Peyer's patch (tissue), 4 donors: ENCODE measurements around the gene TEKTIP1. TPM values are rescaled to one million over a fixed set of nuclear protein-coding genes. Genes with fewer than 3 reads are reported as not detected.

Experiments
- DNase-seq, 3 donors: peaks; one replicate each; pipeline ENCODE4 v3.0.0-alpha.2; 2017 to 2019
- H3K27ac ChIP-seq, 4 donors: fragments of 200-600 bp; sonication (generic); one replicate each; pipeline ENCODE4 v1.5.1; 2016 to 2019
- H3K27me3 ChIP-seq, 2 donors: fragments of 200-600 bp; sonication (generic); one replicate each; pipeline ENCODE4 v1.5.1; 2019
- H3K36me3 ChIP-seq, 3 donors: fragments of 200-600 bp; sonication (generic); one replicate each; pipeline ENCODE4 v1.5.1; 2016 to 2019
- H3K4me1 ChIP-seq, 4 donors: fragments of 200-600 bp; sonication (generic); one replicate each; pipeline ENCODE4 v1.5.1; 2016 to 2019
- H3K4me3 ChIP-seq, 4 donors: fragments of 200-600 bp; sonication (generic); 1 replicate in 3 of 4; 2 replicates in 1 of 4; pipeline ENCODE4 v1.5.1; 2016 to 2019; ENCODE audit warnings: mild to moderate bottlenecking in 1 of 4
- H3K9me3 ChIP-seq, 4 donors: fragments of 200-600 bp; sonication (generic); one replicate each; pipeline ENCODE4 v1.5.1; 2016 to 2019; ENCODE audit warnings: mild to moderate bottlenecking in 1 of 4
- POLR2A ChIP-seq, 2 donors: fragments of 450-650 bp; IDR thresholded peaks; one replicate each; pipeline ENCODE4 v1.5.1; 2017; ENCODE audit warnings: antibody characterized with exemption in 2 of 2, mild to moderate bottlenecking in 2 of 2, moderate library complexity in 2 of 2
- total RNA-seq, 4 donors: library from RNA; depleted of rRNA; stranded (reverse); fragments of >200 nt; gene quantifications; one replicate each; pipeline ENCODE4 v1.1.0, GENCODE V29; 2016
- TF ChIP-seq, protein P1 (sequence below), 6 experiments: fragments of 450-650 bp in 4 of 6; fragments of 200-600 bp in 2 of 6; sonication (generic) in 1 of 6; IDR thresholded peaks; one replicate each; pipeline ENCODE4 v1.5.1; 2017 to 2019; ENCODE audit warnings: antibody characterized with exemption in 6 of 6, mild to moderate bottlenecking in 3 of 6, moderate library complexity in 1 of 6

Gene TEKTIP1
- total RNA-seq, 4 donors from 2014 or later, result 1.8 to 11.1 (median 2.4) TPM; not detected in 1

DNA sequence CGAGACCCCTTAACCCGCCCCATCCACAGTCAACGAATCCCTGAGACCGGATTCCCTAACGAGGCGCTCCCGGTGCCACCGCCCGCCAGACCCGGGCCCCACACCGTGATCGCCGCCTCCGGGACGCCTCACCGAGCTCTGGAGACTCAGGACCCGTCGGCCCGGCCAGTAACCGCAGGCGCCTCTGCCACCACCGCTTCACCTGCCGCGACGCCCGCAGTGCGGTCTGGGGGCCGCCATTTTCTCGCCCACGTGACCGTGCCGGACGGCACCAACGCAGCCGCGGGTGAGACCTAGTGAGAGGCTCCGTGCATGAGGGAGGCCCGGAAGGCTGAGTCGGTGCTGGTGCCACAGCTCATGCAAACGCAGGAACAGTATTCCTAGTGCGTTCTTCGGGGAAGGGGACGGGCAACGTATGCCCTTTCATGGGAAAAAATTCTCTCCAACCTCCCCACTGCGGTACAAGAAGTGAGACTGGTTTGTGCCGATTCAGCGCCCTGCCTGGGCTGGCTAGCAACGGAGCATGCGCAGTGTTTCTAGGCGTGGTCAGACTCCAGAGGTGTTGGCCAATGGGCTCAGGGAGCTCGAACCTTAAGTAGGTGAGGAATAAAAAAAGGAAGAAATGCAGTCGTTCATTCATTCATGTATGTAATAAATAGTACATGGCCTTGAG lies 38.4 kb upstream of the TEKTIP1 start, which contains the start of gene DOHH:
TSS of gene DOHH (minus strand) at position 246 of the 673 bp plus-strand sequence. CDS start 3,860 bp downstream, outside the sequence.
- no peaks in the 10 kb centered on the region for H3K9me3 ChIP-seq
- H3K27ac ChIP-seq, result peak within 1 kb of the TSS; percentile 84 to 91 (median 87)
- peaks cover 0 to 19% (median 6%) of the 10 kb centered on the region in 4 donors for H3K4me1 ChIP-seq
- H3K4me3 ChIP-seq, result peak within 1 kb of the TSS; percentile 76 to 99 (median 92)
- H3K27me3 ChIP-seq, result no peaks in the 10 kb centered on the region
- DNase-seq, result peak; percentile 94 to 98 (median 96)
- H3K36me3 ChIP-seq, result peaks cover 0 to 11% (median 0%) of the 10 kb centered on the region in 3 donors
- TF ChIP-seq, protein P1, sequence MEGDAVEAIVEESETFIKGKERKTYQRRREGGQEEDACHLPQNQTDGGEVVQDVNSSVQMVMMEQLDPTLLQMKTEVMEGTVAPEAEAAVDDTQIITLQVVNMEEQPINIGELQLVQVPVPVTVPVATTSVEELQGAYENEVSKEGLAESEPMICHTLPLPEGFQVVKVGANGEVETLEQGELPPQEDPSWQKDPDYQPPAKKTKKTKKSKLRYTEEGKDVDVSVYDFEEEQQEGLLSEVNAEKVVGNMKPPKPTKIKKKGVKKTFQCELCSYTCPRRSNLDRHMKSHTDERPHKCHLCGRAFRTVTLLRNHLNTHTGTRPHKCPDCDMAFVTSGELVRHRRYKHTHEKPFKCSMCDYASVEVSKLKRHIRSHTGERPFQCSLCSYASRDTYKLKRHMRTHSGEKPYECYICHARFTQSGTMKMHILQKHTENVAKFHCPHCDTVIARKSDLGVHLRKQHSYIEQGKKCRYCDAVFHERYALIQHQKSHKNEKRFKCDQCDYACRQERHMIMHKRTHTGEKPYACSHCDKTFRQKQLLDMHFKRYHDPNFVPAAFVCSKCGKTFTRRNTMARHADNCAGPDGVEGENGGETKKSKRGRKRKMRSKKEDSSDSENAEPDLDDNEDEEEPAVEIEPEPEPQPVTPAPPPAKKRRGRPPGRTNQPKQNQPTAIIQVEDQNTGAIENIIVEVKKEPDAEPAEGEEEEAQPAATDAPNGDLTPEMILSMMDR (IDR thresholded peaks at IDR 0.05), result peak in 1 of 6 experiments; percentile 11
- TF ChIP-seq POLR2A (IDR thresholded peaks at IDR 0.05), result no peak

DNA sequence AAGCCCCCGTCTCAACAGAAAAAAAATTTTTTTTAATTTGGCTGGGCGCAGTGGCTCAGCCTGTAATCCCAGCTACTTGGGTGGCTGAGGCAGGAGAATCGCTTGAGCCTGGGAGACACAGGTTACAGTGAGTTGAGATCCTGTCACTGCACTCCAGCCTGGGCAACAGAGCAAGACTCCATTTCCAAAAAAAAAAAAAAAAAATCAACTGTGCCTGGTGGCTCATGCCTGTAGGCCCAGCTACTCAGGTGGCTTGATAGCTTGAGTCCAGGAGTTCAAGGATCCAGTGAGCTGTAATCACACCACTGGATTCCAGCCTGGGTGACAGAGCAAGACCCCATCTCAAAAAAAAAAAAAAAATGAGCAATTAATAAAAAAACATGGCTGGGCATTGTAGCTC lies 37.2 kb upstream of the TEKTIP1 start:
- Histone ChIP-seq H3K4me3 (no peak overlapping the region), H3K36me3 (no peaks in the 10 kb centered on the region), H3K27me3 (no peaks in the 10 kb centered on the region), H3K9me3 (no peaks in the 10 kb centered on the region), H3K4me1 (peaks cover 0 to 19% (median 6%) of the 10 kb centered on the region in 4 donors), H3K27ac (no peak overlapping the region)
- DNase-seq, result no peak
- TF ChIP-seq, protein P1 (IDR thresholded peaks at IDR 0.05), result no peak
- no peak for TF ChIP-seq POLR2A (IDR thresholded peaks at IDR 0.05)

DNA sequence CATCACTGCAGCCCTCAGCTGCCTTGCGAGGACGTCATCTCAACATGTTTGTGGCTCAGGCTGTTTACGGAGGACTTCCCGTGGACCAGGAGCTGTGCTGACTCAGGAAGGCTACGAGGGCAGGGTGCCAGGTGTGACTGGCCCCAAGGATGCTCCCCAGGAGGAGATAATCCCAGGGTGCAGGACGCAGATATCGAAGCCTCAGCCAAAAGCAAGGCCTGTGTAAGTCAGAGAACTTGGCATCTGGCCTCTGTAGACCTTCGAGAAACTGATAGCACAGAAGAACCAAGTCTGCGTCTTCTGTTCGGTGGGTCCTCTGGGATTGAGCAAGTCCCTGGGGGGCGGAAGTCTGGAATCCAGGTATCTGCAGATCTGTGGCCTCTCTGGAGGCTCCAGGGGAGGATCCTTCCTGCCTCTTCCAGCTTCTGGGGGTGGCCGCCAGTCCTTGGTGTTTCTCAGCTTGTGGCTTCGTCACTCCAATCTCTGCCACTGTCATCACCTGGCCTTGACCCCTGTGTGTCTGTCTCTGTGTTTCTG lies 35.9 kb upstream of the TEKTIP1 start:
- no peak for DNase-seq
- no peak overlapping the region for H3K27ac ChIP-seq
- H3K36me3 ChIP-seq, result no peaks in the 10 kb centered on the region
- no peak overlapping the region for H3K4me3 ChIP-seq
- no peak for TF ChIP-seq POLR2A (IDR thresholded peaks at IDR 0.05)
- TF ChIP-seq, protein P1 (IDR thresholded peaks at IDR 0.05), result no peak
- no peaks in the 10 kb centered on the region for H3K9me3 ChIP-seq
- no peaks in the 10 kb centered on the region for H3K27me3 ChIP-seq
- H3K4me1 ChIP-seq, result peaks cover 0 to 31% (median 13%) of the 10 kb centered on the region in 4 donors

DNA sequence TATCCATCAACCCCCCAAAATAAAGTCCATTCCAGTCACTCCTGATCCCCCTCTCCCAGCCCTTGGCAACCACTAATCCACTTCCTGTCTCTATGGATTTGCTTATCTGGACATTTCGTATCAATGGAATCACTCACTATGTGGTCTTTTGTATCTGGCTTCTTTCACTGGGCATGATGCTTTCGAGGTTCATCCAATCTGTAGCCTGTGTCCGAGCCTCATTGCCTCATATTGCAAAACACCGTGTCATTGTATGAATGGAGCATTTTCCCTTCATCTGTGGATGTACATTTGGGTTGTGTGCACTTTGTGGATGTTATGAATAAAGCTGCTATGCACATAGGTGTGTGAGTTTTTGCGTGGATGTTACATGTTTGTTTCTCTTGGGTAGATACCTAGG lies 34.2 kb upstream of the TEKTIP1 start:
- H3K36me3 ChIP-seq, result peaks cover 0 to 12% (median 0%) of the 10 kb centered on the region in 3 donors
- H3K27ac ChIP-seq, result no peak overlapping the region
- TF ChIP-seq, protein P1 (IDR thresholded peaks at IDR 0.05), result no peak
- TF ChIP-seq POLR2A (IDR thresholded peaks at IDR 0.05), result no peak
- DNase-seq, result no peak
- H3K4me3 ChIP-seq, result no peak overlapping the region
- no peaks in the 10 kb centered on the region for H3K9me3 ChIP-seq
- H3K27me3 ChIP-seq, result no peaks in the 10 kb centered on the region
- H3K4me1 ChIP-seq, result peaks cover 0 to 29% (median 12%) of the 10 kb centered on the region in 4 donors

DNA sequence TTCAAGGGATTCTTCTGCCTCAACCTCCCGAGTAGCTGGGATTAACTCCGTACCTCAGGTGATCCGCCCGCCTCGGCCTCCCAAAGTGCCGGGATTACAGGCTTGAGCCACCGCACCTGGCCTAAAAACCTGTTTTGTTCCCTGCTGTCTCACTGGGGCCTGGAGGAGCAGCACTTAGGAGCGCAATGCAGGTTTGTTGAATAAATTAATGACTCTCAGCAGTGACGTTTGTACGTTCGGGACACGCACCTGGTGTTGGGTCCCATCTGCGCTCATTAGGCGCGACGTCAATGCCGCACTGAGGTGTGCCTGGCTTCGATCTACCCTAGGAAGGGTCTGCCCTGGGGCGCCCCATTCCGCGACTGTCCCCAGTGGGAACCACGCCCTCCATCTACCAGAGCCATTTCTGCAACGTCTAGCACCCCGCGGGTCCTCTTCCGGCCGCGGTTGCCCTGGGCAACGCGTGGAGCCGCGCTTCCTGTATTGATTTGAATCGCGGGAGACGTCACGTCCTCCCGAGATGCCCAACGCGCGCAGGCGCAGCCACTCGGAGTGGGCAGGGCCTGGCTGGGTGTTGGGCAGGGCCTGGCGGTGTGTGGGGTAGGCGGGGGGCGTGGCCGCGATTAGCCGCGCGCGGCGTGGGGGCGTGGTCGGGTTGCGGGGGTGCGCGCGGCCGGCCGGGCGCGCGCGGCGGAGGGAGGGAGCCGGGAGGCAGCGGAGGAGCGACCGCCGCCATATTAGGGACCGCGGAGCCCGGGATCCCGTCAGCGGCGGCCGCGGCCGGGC lies 33.2 kb upstream of the TEKTIP1 start, which contains the start of gene FZR1:
TSS of gene FZR1 (plus strand) at position 714 of the 786 bp plus-strand sequence. CDS start 16,679 bp downstream, outside the sequence.
- TF ChIP-seq POLR2A (IDR thresholded peaks at IDR 0.05), result peak; percentile 54 to 78
- TF ChIP-seq, protein P1 (IDR thresholded peaks at IDR 0.05), result peak in 2 of 6 experiments; percentile 4 to 8
- Histone ChIP-seq H3K9me3 (no peaks in the 10 kb centered on the region), H3K27ac (peak within 1 kb of the TSS; percentile 87 to 95 (median 90)), H3K4me3 (peak within 1 kb of the TSS; percentile 88 to 100 (median 97)), H3K36me3 (peaks cover 0 to 17% (median 0%) of the 10 kb centered on the region in 3 donors), H3K27me3 (no peaks in the 10 kb centered on the region), H3K4me1 (peaks cover 0 to 25% (median 9%) of the 10 kb centered on the region in 4 donors)
- peak; percentile 99 to 100 (median 100) for DNase-seq
